HCT116 (cell line): ENCODE measurements around the gene NME2. TPM values are rescaled to one million over a fixed set of nuclear protein-coding genes. Genes with fewer than 3 reads are reported as not detected.

ENCODE experiments used
- ATAC-seq: fragments of 200-7000 bp; cut with Tn5 transposase; 2 replicates; pipeline ENCODE4 v1.9.1; 2020; ENCODE audit warnings: mild to moderate bottlenecking, moderate library complexity
- BruUV-seq: library from RNA; stranded (reverse); fragments of 400-500 nt; replicated peaks from 2 replicates; lab custom pipeline; 2021; lab: Mats Ljungman, UMichigan
- CTCF ChIA-PET: fragments of 300-600 bp; sonication (Branson Sonifier 250); formaldehyde crosslinking; loops from one replicate; lab custom pipeline; 2021; ENCODE audit warnings: antibody characterized with exemption; lab: Charles Lee
- POLR2A ChIA-PET: fragments of 300-600, 350-600 bp; sonication (Branson Sonifier 250); formaldehyde crosslinking; loops from one replicate; lab custom pipeline; 2021; ENCODE audit warnings: antibody characterized with exemption; lab: Charles Lee
- RAD21 ChIA-PET, 2 experiments: fragments of 300-600 bp; sonication (Branson Sonifier 250); formaldehyde crosslinking; loops; one replicate each; lab custom pipeline; 2023; ENCODE audit warnings: low total read pairs in 2 of 2; ENCODE audit not compliant: uncharacterized antibody in 2 of 2, unreplicated experiment in 2 of 2, low non-redundant PET in 1 of 2; lab: Charles Lee
- DNase-seq: peaks from one replicate; pipeline ENCODE4 v3.0.0-alpha.2; 2010; ENCODE audit warnings: low read depth, low spot score
- H2AFZ ChIP-seq: fragments of 200-600 bp; shearing (Covaris generic), sonication (generic); 2 replicates; pipeline ENCODE4 v1.6.1; 2017; ENCODE audit warnings: low read depth, mixed run types, mixed read lengths, antibody characterized with exemption, low read length; ENCODE audit not compliant: poor library complexity, severe bottlenecking
- H3K27ac ChIP-seq: 2 replicates; pipeline ENCODE4 v1.5.1; 2012; ENCODE audit warnings: low read depth, low read length
- H3K27me3 ChIP-seq: fragments of 200-600 bp; sonication (generic); 2 replicates; pipeline ENCODE4 v1.6.1; 2016; ENCODE audit warnings: mixed run types, low read length, mixed read lengths; ENCODE audit not compliant: insufficient read depth
- H3K36me3 ChIP-seq, 2 experiments: fragments of 200-500 bp in 1 of 2; fragments of 200-600 bp in 1 of 2; sonication (Bioruptor generic) in 1 of 2; sonication (generic) in 1 of 2; 2 replicates each; pipeline versions ENCODE4 v1.5.1 to v1.6.1; 2014 to 2016; ENCODE audit warnings: low read length in 2 of 2, inconsistent platforms in 1 of 2, mixed read lengths in 1 of 2, mixed run types in 1 of 2; ENCODE audit not compliant: insufficient read depth in 2 of 2, control insufficient read depth in 1 of 2
- H3K4me1 ChIP-seq, 2 experiments: fragments of 200-600 bp in 1 of 2; sonication (generic) in 1 of 2; 2 replicates each; pipeline versions ENCODE4 v1.5.1 to v1.6.1; 2012 to 2017; ENCODE audit warnings: low read length in 2 of 2, inconsistent platforms in 1 of 2, mild to moderate bottlenecking in 1 of 2, mixed read lengths in 1 of 2, mixed run types in 1 of 2, moderate library complexity in 1 of 2; ENCODE audit not compliant: insufficient read depth in 2 of 2, control insufficient read depth in 1 of 2
- H3K4me2 ChIP-seq: fragments of 200-600 bp; sonication (generic); 2 replicates; pipeline ENCODE4 v1.6.1; 2017; ENCODE audit warnings: mixed run types, low read length, mixed read lengths
- H3K4me3 ChIP-seq, 2 experiments: fragments of 200-600 bp in 1 of 2; sonication (generic) in 1 of 2; replicated peaks in 1 of 2; 2 replicates each; pipeline ENCODE4 v1.5.1; 2011 to 2016; ENCODE audit warnings: low read length in 2 of 2, control low read depth in 1 of 2, low read depth in 1 of 2, mild to moderate bottlenecking in 1 of 2, mixed read lengths in 1 of 2, mixed run types in 1 of 2
- H3K79me2 ChIP-seq: fragments of 200-600 bp; sonication (generic); 2 replicates; pipeline ENCODE4 v1.6.1; 2017; ENCODE audit warnings: mild to moderate bottlenecking, mixed run types, low read length, moderate library complexity, mixed read lengths; ENCODE audit not compliant: insufficient read depth
- H3K9ac ChIP-seq: fragments of 200-600 bp; sonication (generic); 2 replicates; pipeline ENCODE4 v1.6.1; 2016; ENCODE audit warnings: low read length, mixed read lengths
- H3K9me2 ChIP-seq: fragments of 200-600 bp; sonication (generic), shearing (Covaris generic); 2 replicates; pipeline ENCODE4 v1.6.1; 2017; ENCODE audit warnings: mixed run types, mild to moderate bottlenecking, moderate library complexity; ENCODE audit not compliant: insufficient read depth
- H3K9me3 ChIP-seq, 2 experiments: fragments of 200-500 bp in 1 of 2; fragments of 200-600 bp in 1 of 2; sonication (Bioruptor generic) in 1 of 2; sonication (generic) in 1 of 2; 2 replicates each; pipeline ENCODE4 v1.6.1; 2014 to 2017; ENCODE audit warnings: low read length in 2 of 2, mixed read lengths in 2 of 2, inconsistent platforms in 1 of 2, low read depth in 1 of 2, mild to moderate bottlenecking in 1 of 2, mixed run types in 1 of 2, moderate library complexity in 1 of 2; ENCODE audit not compliant: control insufficient read depth in 1 of 2, insufficient read depth in 1 of 2
- H4K20me1 ChIP-seq: fragments of 200-600 bp; sonication (generic), shearing (Covaris generic); 2 replicates; pipeline ENCODE4 v1.6.1; 2017; ENCODE audit warnings: mixed run types, mild to moderate bottlenecking, moderate library complexity; ENCODE audit not compliant: insufficient read depth
- CBX3 ChIP-seq: IDR thresholded peaks from 2 replicates; pipeline ENCODE4 v1.6.1; 2012; ENCODE audit warnings: low read depth
- CEBPB ChIP-seq: IDR thresholded peaks from 2 replicates; pipeline ENCODE4 v1.6.1; 2012; ENCODE audit warnings: low read depth
- EZH2 ChIP-seq: fragments of 200-600 bp; sonication (generic); IDR thresholded peaks from 2 replicates; pipeline ENCODE4 v1.6.1; 2017; ENCODE audit warnings: antibody characterized with exemption, mixed run types
- YY1 ChIP-seq: IDR thresholded peaks from 2 replicates; pipeline ENCODE4 v1.6.1; 2011; ENCODE audit warnings: low read length, low read depth, moderate library complexity, mild to moderate bottlenecking; ENCODE audit not compliant: insufficient replicate concordance; ENCODE audit errors: extremely low read depth
- ZFX ChIP-seq: fragments of 450-650 bp; IDR thresholded peaks from 2 replicates; pipeline ENCODE4 v1.6.1; 2017
- intact Hi-C: fragments of 100-400 bp; cut with micrococcal nuclease; formaldehyde crosslinking; loops from 2 replicates; pipeline ENCODE4 v1.10.0; 2022
- total RNA-seq: library from RNA; stranded (reverse); gene quantifications from one replicate; pipeline ENCODE4 v1.2.1, GENCODE V29; 2021; ENCODE audit not compliant: unreplicated experiment
- TF ChIP-seq, protein P1 (sequence below): IDR thresholded peaks from 2 replicates; pipeline ENCODE4 v1.6.1; 2012
- TF ChIP-seq, protein P2 (sequence below): IDR thresholded peaks from 2 replicates; pipeline ENCODE4 v1.6.1; 2012; ENCODE audit warnings: low read depth
- TF ChIP-seq, protein P3 (sequence below): IDR thresholded peaks from 2 replicates; pipeline ENCODE4 v1.6.1; 2011; ENCODE audit warnings: mild to moderate bottlenecking, low read length, moderate library complexity; ENCODE audit not compliant: insufficient replicate concordance; ENCODE audit errors: extremely low read depth

The NME2 gene
- total RNA-seq, 1 experiment from 2014 or later = 1,287 TPM

DNA sequence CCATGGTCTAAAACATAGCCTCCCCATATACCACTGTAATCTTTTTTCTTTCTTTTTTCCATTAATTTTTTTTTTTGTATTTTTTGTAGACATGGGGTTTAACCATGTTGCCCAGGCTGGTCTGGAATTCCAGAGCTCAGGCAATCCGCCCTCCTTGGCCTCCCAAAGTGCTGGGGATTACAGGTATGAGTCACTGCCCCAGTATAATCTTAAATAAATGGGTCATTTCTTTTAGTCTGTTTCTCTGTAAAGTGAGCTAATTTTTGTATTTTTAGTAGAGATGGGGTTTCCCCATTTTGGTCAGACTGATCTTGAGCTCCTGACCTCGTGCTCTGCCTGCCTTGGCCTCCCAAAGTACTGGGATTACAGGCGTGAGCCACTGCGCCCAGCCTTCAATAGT, 18.6 kb upstream of the NME2 start:
- Histone ChIP-seq H3K9me3 (no peaks in the 10 kb centered on the region), H3K79me2 (no peaks in the 10 kb centered on the region), H3K27ac (no peak overlapping the region), H3K36me3 (no peaks in the 10 kb centered on the region), H4K20me1 (no peaks in the 10 kb centered on the region), H3K4me1 (peaks cover 5 to 16% of the 10 kb centered on the region in 2 experiments), H3K4me2 (no peak overlapping the region), H2AFZ (peak overlapping the region; percentile 3), H3K9me2 (no peaks in the 10 kb centered on the region), H3K4me3 (no peak overlapping the region), H3K27me3 (no peaks in the 10 kb centered on the region), H3K9ac (no peak overlapping the region)
- DNase-seq (no peak), ATAC-seq (no peak)
- no TSS peak for BruUV-seq
- TF ChIP-seq, protein P1, sequence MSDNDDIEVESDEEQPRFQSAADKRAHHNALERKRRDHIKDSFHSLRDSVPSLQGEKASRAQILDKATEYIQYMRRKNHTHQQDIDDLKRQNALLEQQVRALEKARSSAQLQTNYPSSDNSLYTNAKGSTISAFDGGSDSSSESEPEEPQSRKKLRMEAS = no peak
- TF ChIP-seq ZFX (no peak), YY1 (no peak), CEBPB (no peak), CBX3 (no peak), EZH2 (no peak)
- TF ChIP-seq, protein P2, sequence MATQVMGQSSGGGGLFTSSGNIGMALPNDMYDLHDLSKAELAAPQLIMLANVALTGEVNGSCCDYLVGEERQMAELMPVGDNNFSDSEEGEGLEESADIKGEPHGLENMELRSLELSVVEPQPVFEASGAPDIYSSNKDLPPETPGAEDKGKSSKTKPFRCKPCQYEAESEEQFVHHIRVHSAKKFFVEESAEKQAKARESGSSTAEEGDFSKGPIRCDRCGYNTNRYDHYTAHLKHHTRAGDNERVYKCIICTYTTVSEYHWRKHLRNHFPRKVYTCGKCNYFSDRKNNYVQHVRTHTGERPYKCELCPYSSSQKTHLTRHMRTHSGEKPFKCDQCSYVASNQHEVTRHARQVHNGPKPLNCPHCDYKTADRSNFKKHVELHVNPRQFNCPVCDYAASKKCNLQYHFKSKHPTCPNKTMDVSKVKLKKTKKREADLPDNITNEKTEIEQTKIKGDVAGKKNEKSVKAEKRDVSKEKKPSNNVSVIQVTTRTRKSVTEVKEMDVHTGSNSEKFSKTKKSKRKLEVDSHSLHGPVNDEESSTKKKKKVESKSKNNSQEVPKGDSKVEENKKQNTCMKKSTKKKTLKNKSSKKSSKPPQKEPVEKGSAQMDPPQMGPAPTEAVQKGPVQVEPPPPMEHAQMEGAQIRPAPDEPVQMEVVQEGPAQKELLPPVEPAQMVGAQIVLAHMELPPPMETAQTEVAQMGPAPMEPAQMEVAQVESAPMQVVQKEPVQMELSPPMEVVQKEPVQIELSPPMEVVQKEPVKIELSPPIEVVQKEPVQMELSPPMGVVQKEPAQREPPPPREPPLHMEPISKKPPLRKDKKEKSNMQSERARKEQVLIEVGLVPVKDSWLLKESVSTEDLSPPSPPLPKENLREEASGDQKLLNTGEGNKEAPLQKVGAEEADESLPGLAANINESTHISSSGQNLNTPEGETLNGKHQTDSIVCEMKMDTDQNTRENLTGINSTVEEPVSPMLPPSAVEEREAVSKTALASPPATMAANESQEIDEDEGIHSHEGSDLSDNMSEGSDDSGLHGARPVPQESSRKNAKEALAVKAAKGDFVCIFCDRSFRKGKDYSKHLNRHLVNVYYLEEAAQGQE = no peak
- TF ChIP-seq, protein P3, sequence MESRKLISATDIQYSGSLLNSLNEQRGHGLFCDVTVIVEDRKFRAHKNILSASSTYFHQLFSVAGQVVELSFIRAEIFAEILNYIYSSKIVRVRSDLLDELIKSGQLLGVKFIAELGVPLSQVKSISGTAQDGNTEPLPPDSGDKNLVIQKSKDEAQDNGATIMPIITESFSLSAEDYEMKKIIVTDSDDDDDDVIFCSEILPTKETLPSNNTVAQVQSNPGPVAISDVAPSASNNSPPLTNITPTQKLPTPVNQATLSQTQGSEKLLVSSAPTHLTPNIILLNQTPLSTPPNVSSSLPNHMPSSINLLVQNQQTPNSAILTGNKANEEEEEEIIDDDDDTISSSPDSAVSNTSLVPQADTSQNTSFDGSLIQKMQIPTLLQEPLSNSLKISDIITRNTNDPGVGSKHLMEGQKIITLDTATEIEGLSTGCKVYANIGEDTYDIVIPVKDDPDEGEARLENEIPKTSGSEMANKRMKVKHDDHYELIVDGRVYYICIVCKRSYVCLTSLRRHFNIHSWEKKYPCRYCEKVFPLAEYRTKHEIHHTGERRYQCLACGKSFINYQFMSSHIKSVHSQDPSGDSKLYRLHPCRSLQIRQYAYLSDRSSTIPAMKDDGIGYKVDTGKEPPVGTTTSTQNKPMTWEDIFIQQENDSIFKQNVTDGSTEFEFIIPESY = no peak
- POLR2A ChIA-PET = interaction anchor here (0.6 to 1.7 kb wide), 3 partner anchors 16 to 21 kb away, joined by 4 to 5 read pairs (median 4); no protein-coding TSS in a partner anchor
- RAD21 ChIA-PET = interaction anchor here in 1 of 2 experiments (1.0 kb wide), 1 partner anchor 25 kb away, joined by 3 read pairs; no protein-coding TSS in a partner anchor
- CTCF ChIA-PET = interaction anchor here (1.5 kb wide), 1 partner anchor 147 kb away, joined by 6 read pairs; no protein-coding TSS in a partner anchor
- intact Hi-C loops = no loop called here
